ENCODE data around the gene AFTPH. TPM values are rescaled to one million over a fixed set of nuclear protein-coding genes. Genes with fewer than 3 reads are reported as not detected.

AFTPH gene
- polyA plus RNA-seq, 1 experiment: 22.0 TPM

- ChIA-PET CTCF (interaction anchor here (1.4 to 2.3 kb wide), 2 partner anchors 17 to 53 kb away, joined by 5 to 12 read pairs; partner anchors contain the start of gene AFTPH), POLR2A (no interaction called here)
- Histone ChIP-seq H3K4me3 (ENCODE audit: low read depth, low read length) (no peak overlapping the region), H3K27ac (ENCODE audit: low read depth, low read length) (no peak overlapping the region), H3K9me3 (ENCODE audit: control insufficient read depth, insufficient read depth, low read length) (no peaks in the 10 kb centered on the region), H3K27me3 (ENCODE audit: control insufficient read depth, insufficient read depth, low read length) (no peaks in the 10 kb centered on the region)
- no peak for DNase-seq (ENCODE audit: low read depth, low spot score)
- TF ChIP-seq CTCF (IDR thresholded peaks at IDR 0.05; ENCODE audit: low read depth, low read length): no peak
Measured at GRCh38 chr2:64540615-64541014, 16.5 kb downstream of the AFTPH start.

- POLR2A ChIA-PET: no interaction called here
Measured at GRCh38 chr2:64541547-64541946, 17.4 kb downstream of the AFTPH start.

GRCh38 chr2:64542071-64543007 is 18.2 kb downstream of the AFTPH start:
- no peaks in the 10 kb centered on the region for H3K27me3 ChIP-seq (ENCODE audit: control insufficient read depth, insufficient read depth, low read length)
- no peak for TF ChIP-seq CTCF (IDR thresholded peaks at IDR 0.05; ENCODE audit: low read depth, low read length)
- CTCF ChIA-PET: interaction anchor here (1.8 kb wide), 1 partner anchor 19 kb away, joined by 7 read pairs; no protein-coding TSS in a partner anchor
- H3K27ac ChIP-seq (ENCODE audit: low read depth, low read length): no peak overlapping the region
- no peak for DNase-seq (ENCODE audit: low read depth, low spot score)
- POLR2A ChIA-PET: interaction anchor here (1.0 kb wide), 1 partner anchor 18 kb away, joined by 3 read pairs; the partner anchor contains the start of gene AFTPH
- H3K9me3 ChIP-seq (ENCODE audit: control insufficient read depth, insufficient read depth, low read length): no peaks in the 10 kb centered on the region
- no peak overlapping the region for H3K4me3 ChIP-seq (ENCODE audit: low read depth, low read length)

More at GRCh38 chr2:64541547-64541946, 17.4 kb downstream of the AFTPH start:
- no peak overlapping the region for H3K4me3 ChIP-seq (ENCODE audit: low read depth, low read length)
- H3K27me3 ChIP-seq (ENCODE audit: control insufficient read depth, insufficient read depth, low read length): no peaks in the 10 kb centered on the region
- H3K9me3 ChIP-seq (ENCODE audit: control insufficient read depth, insufficient read depth, low read length): no peaks in the 10 kb centered on the region
- no peak overlapping the region for H3K27ac ChIP-seq (ENCODE audit: low read depth, low read length)
- CTCF ChIA-PET: interaction anchor here (1.4 to 2.3 kb wide), 2 partner anchors 18 to 54 kb away, joined by 5 to 12 read pairs; partner anchors contain the start of gene AFTPH
- TF ChIP-seq CTCF (IDR thresholded peaks at IDR 0.05; ENCODE audit: low read depth, low read length): no peak
- DNase-seq (ENCODE audit: low read depth, low spot score): no peak

GRCh38 chr2:64543008-64543697 is 19.0 kb downstream of the AFTPH start:
- CTCF ChIA-PET: interaction anchor here (1.8 kb wide), 1 partner anchor 20 kb away, joined by 7 read pairs; no protein-coding TSS in a partner anchor
- no peaks in the 10 kb centered on the region for H3K9me3 ChIP-seq (ENCODE audit: control insufficient read depth, insufficient read depth, low read length)
- no peak for DNase-seq (ENCODE audit: low read depth, low spot score)
- H3K27me3 ChIP-seq (ENCODE audit: control insufficient read depth, insufficient read depth, low read length): no peaks in the 10 kb centered on the region
- no peak overlapping the region for H3K27ac ChIP-seq (ENCODE audit: low read depth, low read length)
- no peak for TF ChIP-seq CTCF (IDR thresholded peaks at IDR 0.05; ENCODE audit: low read depth, low read length)
- POLR2A ChIA-PET: no interaction called here
- H3K4me3 ChIP-seq (ENCODE audit: low read depth, low read length): no peak overlapping the region
